RPMI7951 (cell line): Measurements from ENCODE around the gene ITGB2. TPM values are rescaled to one million over a fixed set of nuclear protein-coding genes. Genes with fewer than 3 reads are reported as not detected.

Experiments used
- DNase-seq: peaks from one replicate; pipeline ENCODE4 v3.0.0-alpha.2; 2012; ENCODE audit warnings: low read depth
- total RNA-seq: library from RNA; depleted of rRNA; stranded (reverse); fragments of >200 nt; shearing (Covaris generic); gene quantifications from 2 replicates; pipeline ENCODE4 v1.2.3, GENCODE V29; 2014

Gene ITGB2
- total RNA-seq, 1 experiment from 2014 or later: not detected

DNA sequence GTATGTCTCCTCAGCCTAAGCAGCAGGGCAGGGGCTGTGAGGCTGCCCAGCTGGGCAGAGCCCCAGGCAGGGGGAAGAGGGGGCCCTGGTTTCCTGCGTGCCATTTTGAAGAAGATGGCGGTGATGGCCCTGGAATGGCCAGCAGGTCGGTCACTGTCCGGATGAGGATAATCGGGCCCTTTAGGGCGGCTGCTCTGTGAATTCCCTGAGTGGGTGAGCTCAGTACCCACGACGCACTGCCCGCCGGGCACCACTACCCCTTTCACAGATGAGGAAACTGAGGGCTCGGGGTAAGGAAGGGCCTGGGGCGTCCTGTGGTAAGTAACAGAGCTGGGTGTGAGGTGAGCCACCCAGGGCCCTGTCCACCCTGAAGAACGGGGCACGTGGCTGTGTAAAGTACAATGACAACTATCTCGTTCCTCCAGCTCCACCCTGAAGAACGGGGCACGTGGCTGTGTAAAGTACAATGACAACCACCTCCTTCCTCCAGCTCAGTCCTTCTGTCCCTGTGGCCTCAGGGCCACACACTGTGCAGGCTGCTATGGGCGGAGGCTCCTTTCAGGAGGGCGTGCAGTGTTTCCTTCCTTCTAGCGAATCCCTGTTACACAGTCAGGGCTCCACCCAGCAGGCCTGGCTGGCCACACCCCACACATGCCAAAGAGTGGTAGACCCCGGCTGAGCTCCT lies 23.2 kb downstream of the ITGB2 start:
- DNase-seq: no peak

DNA sequence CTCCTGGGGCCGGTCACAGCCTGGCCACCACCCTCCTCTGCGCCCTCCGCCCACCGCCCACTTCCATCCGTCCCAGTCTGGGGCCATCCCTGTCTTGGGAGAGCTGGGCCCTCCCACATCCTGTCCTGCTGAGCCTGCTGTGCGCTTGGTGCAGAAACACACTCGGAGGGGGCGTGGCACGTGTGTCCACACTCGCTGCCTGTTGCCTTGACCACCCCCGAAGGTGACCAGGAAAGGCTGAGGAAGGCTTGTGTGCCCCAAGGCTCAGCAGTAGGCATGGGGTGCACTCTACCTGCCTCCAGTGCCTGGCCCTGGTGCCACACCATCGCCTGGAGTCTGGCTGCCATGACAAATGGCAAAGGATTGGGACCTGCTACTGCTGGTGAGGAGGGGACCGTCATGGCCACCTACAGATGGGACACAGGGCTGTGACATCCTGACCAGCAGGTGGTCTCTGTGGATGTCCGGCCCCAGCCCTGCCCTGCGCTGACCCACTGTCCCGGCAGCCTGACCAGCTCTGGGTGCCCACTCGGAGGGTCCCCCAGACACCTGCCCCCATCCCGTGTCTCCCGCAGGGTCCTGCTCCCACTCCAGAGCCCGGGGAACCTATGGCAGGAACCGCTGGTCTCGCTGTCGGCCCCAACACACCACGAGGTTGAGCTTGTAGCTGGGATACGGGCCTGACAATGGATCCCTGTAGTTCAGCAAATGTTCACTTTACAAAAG lies 24.0 kb downstream of the ITGB2 start:
- DNase-seq: no peak

DNA sequence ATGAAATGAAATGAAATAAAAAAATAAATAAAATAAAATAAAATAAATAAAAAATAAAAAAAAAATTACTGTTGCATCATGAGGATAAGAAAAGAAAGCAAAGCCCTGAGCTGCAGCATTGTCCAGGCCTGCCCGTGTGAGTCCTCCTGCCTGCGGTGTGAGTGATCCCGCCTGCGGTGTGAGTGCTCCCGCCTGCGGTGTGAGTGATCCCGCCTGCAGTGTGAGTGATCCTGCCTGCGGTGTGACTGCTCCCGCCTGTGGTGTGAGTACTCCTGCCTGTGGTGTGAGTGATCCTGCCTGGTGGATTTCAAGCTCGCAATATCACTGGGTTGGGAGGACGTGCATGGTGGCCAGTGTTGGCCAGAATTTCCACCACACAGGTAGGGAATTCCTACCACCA lies 24.8 kb downstream of the ITGB2 start:
- no peak for DNase-seq

DNA sequence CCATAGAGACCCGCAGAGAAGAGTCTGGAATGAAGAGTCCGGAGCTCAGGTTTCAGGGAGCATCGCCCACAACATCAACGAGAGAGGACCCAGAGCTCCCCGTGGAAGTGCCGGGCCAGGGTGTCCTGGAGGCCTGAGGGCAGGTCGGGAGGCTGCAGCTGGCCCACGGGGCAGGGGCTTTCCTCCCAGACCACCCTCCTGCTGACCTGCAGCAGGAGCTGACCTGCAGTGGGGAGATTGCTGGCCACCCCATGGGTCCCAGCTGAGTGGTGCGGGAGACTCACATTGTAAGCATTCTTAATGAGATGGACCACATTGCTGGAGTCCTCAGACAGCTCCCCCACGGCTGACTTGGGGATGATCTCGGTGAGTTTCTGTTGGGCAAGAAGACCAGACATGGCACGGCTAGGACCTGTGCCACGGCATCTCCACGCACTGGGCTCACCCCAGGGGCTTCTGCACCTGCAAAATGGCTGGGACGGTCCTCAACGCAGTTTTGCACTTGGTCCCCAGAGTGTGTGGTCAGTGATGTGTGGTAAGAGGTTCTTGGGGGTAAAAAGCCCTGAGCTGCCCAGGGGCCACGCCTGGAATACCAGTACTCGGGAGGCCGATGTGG lies 25.9 kb downstream of the ITGB2 start:
- DNase-seq: no peak

DNA sequence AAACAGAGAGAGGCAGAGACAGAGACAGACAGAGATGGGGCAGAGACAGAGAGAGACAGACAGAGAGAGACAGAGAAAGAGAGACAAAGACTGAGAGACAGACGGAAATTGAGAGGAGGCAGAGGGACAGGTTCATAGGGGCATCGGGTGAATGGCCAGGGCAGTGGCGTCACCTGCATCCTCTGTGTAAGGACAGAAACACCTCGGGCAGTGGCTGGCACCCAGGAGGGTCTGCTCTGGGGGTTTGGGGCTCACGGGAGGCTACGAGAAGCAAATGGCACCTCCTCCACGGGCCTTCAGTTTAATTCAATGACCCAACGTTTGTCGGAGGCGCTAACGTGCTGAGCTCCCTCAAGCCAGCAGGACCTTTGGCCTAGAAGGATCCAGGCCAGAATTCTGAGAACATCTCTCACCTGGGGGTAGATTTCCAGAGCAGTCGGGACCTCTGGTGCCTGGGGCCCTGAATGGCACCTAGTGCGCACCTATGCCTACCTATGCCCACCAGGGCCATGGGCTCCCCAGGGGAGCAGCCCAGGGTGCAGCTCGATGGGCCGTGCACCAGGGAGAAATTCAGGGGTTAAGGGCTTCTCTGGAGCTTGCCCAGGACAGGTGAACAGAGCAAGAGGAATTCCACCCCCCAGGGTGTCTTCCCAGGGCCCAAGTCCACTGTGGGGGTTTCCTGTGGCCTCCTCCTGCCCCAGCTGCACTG lies 26.6 kb downstream of the ITGB2 start:
- DNase-seq: no peak

DNA sequence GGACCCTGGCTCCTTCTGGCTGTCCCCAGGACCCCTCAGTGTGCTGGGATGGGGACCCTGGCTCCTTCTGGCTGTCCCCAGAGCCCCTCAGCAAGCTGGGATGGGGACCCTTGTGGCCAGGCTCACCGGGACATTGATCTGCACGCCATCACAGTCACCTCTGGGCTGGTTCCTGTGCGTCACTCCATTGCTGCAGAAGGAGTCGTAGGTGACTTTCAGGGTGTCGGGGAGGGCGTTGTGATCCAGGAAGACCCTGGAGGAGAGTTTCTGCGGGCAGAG lies 27.5 kb downstream of the ITGB2 start:
- DNase-seq: no peak

DNA sequence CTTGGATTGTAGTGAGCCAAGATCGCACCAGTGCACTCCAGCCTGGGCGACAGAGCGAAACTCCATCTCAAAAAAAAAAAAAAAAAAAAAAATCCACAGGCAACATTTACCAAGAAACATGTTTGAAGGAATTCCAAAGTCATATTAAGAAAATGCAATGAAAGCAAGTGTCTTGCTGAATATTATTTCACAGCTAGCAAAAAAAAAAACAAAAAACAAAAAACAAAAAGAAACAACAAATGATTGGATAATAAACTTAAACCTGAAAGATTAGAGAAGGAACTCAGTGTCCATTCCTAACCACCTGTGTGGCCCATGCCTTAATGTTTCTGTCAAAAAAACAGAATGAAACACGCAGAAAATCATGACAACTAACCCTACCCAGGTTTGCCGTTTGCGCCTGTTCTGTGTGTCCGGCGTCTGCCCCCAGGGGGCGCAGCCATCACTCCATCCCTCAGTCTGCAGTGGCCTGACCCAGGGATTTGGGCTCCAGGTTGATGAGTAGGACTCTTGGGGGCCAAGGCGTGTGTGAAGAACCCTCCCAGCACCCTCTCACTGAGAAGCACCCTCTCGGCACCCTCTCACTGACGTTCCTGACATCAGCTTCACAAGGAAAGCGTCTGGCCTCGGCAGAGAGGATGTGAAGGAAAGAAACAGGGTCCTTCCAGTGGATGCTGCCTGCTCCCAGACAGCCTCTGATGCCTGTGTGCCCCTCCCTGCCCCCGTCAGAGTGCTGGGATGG lies 28.0 kb downstream of the ITGB2 start:
- DNase-seq: no peak

DNA sequence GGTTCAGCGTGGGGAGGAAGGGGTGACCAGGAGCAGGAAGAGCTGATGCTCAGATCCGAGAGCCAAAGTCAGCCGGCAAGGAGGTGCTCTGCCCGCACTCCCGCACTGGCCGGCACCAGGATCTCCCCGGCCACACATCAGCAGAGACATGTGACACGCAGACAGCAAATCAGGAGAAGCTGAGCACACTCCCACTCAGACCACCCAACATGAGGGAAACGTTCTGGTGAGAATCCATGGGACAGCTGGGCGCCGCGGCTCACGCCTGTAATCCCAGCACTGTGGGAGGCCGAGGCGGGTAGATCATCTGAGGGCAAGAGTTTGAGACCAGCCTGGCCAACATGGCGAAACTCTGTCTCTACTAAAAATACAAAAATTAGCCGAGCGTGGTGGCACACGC lies 28.6 kb downstream of the ITGB2 start:
- no peak for DNase-seq

DNA sequence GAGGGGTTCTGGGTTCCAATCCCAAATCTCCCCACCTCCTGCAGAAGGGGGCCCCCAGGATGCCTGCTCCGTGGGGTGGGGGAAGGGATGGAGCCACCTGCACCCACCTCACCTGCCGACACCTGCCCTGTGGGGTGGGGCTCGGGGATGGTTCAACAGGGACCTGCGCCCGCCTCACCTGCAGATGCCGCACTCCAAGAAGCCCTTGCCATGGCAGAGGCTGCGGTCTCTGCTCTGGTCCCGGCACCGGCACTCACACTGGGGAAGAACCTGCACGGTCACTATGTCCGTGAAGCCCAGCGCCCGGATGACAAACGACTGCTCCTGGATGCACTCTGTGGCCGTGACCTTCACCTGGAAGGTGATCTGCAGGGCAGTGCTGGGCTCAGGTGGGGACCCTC lies 29.1 kb downstream of the ITGB2 start:
- no peak for DNase-seq

DNA sequence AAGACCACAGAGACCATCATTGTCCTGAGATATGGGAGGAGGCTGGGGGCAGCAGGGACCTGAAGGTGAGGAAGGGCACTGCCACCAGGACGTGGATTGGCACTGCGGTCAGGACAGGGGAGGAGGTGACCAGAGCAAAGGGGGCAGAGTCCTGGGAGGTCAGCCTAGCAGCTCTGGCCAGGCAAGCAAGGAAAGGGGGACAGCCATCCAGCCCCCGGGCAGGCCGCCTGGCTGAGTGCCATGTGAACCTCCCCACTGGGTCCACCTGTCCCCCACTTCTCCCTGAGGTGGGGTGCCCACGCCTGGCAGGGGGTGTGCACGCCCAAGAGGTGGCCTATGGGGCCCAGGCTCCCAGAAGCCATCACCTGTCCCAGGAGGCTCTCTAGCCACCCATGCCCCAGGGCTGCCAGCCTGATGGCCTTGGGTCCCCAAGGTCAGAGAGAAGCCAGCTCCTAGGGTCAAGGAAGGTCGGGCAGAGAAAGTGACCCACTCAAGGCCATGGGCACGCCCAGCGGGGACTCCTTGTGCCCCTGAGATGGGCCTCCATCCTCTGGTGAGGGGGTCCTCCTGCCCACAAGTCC lies 29.6 kb downstream of the ITGB2 start:
- DNase-seq: no peak

DNA sequence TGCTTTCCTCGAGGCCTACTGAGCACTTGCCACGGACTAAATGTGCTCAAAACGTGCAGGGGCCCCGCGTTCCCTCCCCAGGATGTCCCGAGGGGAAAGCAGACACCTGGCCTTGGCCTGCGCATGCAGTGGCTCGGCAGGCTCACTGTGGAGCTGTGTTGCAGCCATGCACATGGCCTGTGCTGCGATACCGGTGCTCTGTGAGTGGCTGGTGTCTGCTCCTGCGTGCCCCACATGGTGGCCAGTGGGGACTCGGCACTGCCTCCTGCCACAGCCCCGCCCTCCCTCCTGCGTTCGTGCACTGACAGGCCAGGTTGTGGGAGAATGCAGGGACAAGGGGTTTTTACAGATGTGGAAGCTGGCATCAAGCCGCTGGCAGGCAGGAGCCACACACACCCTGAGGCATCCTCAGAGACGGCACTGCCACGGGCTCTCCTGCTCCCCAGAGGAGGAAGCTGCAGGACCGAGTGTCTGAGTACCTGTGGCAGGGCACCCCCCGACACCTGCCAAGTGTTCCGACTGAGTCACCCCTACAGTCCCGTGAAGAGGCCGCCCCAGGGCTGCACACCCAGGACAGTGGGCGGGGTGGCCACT lies 30.3 kb downstream of the ITGB2 start:
- no peak for DNase-seq

DNA sequence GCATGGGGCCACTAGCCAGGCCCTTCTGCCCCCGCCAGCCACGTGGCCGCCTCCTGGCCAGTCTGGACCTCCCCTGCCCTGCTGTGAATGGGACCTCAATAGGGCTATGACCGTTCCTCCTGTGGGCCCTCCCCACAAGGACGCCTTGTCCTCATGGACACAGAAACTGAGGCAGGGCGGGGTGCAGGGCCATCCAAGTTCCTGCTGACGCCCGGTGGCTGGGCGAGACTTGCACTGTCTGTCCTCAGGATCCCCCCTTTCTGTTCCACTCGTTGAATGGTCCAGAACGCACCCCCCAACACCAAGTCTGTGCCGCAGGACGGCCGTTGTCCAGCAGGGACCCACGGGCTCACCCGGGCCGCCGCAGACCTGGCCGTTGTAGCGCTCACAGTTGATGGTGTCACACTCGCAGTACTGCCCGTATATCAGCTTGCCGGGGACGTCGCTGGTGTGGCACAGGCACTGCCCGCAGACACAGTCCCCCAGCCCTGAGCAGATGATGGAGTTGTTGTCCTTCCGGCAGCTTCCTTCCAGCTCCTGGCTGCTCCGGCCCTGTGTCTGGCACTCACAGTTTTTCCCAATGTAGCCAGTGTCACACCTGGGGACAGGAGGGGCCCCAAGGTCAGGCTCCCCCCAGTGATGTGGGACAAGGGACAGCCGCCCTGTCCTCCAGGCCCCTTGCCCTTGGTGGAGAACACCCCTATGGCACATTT lies 30.9 kb downstream of the ITGB2 start:
- DNase-seq: no peak

DNA sequence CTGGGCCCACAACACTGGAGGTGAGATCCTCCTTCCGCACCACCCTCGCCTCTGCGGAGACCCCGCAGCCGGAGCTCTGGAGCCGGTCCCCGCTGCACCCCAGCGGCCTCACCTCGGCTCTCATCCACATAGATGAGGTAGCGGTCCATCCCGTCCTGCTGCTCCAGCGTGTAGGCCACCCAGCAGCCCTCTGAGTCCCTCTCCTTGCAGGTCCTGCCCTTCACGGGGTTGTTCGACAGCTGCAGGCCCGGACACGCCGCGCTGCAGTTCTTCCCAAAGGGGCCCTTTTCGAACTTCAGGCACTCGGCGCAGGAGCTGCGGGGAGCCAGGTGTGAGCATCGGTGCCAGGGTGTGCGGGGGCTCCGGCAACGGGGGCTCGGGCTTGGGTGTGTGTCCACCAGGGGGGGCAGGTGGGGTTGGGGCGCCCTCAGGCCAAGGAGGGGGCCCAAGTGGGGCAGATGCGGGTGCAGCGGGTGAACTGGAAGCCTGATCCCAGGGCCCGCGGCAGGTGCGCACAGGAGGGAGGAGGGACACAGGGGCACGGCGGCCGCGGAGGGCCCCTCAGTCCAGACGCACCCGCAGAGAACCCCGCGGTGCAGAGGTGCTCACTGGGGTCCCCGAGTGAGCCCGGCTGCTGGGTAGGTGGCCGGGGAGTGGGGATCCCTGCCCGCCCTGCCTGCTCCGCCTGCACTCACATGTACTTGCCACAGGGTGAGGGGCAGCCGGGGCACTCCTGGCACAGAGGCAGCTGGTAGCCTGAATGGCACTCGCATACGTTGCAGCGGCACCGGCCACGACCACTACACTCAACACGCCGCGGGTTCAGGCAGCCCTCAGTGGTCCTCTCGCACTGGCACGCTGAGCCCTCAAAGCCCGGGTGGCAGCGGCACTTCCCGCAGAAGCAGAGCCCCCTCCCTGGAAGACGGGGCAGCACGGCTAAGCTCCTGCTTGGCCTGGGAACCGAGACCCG lies 31.8 kb downstream of the ITGB2 start:
- no peak for DNase-seq

DNA sequence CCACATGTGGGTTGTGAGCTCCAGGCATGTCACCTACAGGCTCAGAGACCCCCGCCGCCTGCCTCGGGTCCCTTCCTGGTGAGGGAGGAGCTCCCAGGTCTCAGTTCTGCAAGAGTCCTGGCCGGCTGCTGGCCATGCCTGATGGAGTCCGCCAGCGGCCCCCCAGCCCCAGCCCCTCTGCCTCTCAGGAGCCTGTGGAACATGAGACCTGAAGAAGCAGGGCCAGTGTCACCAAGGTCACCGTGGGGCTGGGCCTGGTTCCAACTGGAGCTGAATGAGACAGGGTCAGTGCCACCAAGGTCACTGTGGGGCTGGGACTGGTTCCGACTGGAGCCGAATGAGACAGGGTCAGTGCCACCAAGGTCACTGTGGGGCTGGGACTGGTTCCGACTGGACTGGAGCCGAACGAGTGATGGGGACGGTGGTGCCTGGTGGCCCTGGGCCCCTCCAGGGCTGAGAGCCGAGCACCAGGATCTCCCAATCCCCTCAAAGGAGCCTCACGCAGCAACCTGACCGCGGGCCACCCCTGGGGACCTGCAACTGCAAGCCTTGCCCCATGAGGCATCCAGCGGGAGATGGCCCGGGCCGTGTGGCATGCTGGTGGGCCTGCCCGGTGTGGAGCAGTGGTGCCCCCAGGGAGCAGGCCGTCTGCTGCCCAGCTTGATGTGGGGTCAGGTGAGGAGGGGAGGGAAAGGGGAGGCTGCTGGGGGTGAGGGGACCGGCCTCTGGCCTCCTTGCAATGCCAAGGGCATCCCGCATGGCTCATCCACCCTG lies 32.7 kb downstream of the ITGB2 start:
- DNase-seq: no peak

DNA sequence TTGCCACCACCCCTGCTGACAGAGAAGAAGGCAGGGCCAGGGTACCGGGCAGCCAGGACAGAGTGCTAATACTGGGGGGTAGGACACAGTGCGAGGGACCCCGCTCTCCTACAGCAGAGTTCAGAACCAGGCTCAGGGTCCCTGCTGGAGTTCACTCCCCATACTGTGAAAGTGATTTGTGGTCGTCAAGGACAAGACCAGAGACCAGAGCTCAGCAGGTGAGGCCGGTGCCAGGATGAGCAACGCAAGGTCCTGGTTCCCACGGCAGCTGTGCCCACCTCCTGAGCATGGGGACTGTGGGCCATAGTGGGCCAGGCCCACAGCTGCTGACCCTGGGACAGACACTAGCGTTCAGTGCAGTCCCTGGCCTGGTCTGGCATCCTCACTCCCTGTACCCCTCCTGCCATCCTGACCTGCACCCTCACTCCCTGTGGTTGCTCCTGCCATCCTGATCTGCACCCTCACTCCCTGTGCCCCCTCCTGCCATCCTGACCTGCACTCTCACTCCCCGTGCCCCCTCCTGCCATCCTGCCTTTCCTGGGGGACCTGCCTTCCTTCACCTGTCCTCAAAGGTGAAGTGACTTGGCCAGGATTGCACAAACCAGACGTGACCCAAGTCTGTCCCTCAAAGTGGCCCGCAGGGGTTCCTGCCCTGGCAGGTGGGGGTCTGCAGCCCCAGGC lies 33.4 kb downstream of the ITGB2 start:
- no peak for DNase-seq

DNA sequence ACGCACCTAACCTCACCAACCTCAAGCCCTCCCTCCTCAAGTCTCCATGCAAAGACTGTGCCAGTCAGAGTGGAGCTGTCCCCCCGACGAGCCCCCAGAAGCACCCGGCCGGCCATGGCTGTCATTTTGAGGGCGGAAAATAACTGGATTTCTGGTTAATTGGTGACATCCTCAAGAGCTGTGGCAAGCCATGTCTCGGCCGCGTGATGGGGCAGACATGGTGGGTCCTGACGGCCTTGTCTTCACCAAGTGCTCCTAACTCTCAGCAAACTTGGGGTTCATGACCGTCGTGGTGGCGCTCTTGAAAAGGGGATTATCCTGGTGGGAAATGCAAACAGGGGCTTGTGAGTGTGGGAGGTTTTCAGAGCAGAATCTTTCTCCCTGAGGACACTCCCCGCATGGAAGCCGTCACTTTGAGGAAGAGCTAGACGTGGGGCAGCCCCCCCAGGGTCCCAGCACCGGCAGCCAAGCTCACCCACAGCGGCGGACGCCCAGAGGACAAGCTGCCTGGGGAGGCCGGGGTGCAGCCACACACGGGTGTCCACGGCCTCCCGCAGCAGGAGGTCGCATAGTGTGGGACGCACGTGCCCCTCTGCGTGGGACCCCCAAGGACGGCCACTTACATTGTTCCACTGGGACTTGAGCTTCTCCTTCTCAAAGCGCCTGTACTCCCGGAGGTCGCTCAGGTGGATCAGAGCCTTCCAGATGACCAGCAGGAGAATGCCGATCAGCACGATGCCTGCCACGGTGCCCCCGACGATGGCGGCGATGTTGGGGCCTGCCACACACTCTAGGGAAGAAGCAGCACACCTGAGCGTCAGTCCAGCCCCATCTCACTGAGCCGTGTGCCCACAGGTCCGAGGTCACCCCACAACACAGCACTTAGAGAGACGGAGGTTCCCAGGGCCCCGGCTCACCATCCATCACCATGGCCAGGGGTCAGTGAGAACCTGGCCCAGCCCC lies 34.3 kb downstream of the ITGB2 start:
- DNase-seq: no peak

DNA sequence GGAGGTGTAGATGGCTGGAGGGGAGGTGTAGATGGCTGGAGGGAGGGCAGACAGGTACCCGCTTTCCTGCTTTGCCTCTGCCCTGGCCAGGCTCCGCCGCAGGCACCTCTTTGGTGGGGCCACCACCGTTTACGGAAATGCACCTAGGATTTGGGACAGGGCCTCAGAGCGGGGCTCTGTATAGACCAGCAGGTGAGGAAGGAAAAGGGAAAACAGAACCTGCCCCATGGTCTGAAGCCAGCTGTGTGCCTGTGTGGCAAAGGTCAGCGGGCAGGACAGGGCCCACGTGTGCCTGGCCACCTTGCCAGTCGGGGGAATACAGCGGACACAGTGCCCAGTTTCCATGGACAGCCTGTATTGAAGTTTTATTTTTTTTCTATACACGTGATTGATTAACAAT lies 35.1 kb downstream of the ITGB2 start:
- no peak for DNase-seq
